Neural cell (in vitro differentiated cells): ENCODE results near the gene BLM. TPM values are rescaled to one million over a fixed set of nuclear protein-coding genes. Genes with fewer than 3 reads are reported as not detected.
A peak's percentile ranks its signal among the peaks of the same experiment; 100 is the strongest.

Experiments
- H2AFZ ChIP-seq: fragments of 200-600, 300-800 bp; sonication (generic), shearing (Covaris generic); 2 replicates; pipeline ENCODE4 v1.6.0; 2014; ENCODE audit warnings: low read depth, mild to moderate bottlenecking, antibody characterized with exemption, low read length, moderate library complexity
- H3F3A ChIP-seq: fragments of 200-600 bp; shearing (Covaris generic); 2 replicates; pipeline ENCODE4 v1.6.1; 2016; ENCODE audit warnings: mild to moderate bottlenecking, moderate library complexity, mixed read lengths, antibody characterized with exemption, low read length; ENCODE audit not compliant: insufficient read depth, poor library complexity, severe bottlenecking
- H3K27ac ChIP-seq: fragments of 200-600, 300-800 bp; sonication (generic), shearing (Covaris generic); 2 replicates; pipeline ENCODE4 v1.5.1; 2014; ENCODE audit warnings: mild to moderate bottlenecking, low read length, moderate library complexity
- H3K27me3 ChIP-seq: fragments of 300-800, 200-600 bp; sonication (generic), shearing (Covaris generic); 2 replicates; pipeline ENCODE4 v1.6.0; 2014; ENCODE audit warnings: mild to moderate bottlenecking, low read depth, low read length, moderate library complexity; ENCODE audit not compliant: insufficient read depth
- H3K36me3 ChIP-seq: fragments of 300-800, 200-600 bp; sonication (generic), shearing (Covaris generic); 2 replicates; pipeline ENCODE4 v1.5.1; 2014; ENCODE audit warnings: mild to moderate bottlenecking, antibody characterized with exemption, low read length, moderate library complexity; ENCODE audit not compliant: insufficient read depth
- H3K4me2 ChIP-seq: fragments of 300-800, 200-600 bp; sonication (generic), shearing (Covaris generic); 2 replicates; pipeline ENCODE4 v1.6.0; 2014; ENCODE audit warnings: mild to moderate bottlenecking, low read length
- H3K4me3 ChIP-seq: fragments of 300-800, 200-600 bp; sonication (generic), shearing (Covaris generic); 2 replicates; pipeline ENCODE4 v1.5.1; 2014; ENCODE audit warnings: mild to moderate bottlenecking, low read length, moderate library complexity
- H3K79me2 ChIP-seq: fragments of 200-600 bp; shearing (Covaris generic); replicated peaks from 2 replicates; pipeline ENCODE4 v1.6.0; 2014; ENCODE audit warnings: mild to moderate bottlenecking, low read length, moderate library complexity; ENCODE audit not compliant: insufficient read depth
- H3K9ac ChIP-seq: fragments of 300-800, 200-600 bp; sonication (generic), shearing (Covaris generic); 2 replicates; pipeline ENCODE4 v1.6.1; 2016; ENCODE audit warnings: mild to moderate bottlenecking, low read length, mixed read lengths
- H3K9me2 ChIP-seq: fragments of 200-600 bp; shearing (Covaris generic); 2 replicates; pipeline ENCODE4 v1.6.1; 2016; ENCODE audit warnings: mild to moderate bottlenecking, low read length, mixed read lengths; ENCODE audit not compliant: insufficient read depth
- H3K9me3 ChIP-seq: fragments of 200-600, 300-800 bp; sonication (generic), shearing (Covaris generic); 2 replicates; pipeline ENCODE4 v1.6.1; 2016; ENCODE audit warnings: mild to moderate bottlenecking, mixed run types, low read length, moderate library complexity, mixed read lengths
- H4K20me1 ChIP-seq: fragments of 200-600 bp; shearing (Covaris generic); 2 replicates; pipeline ENCODE4 v1.6.1; 2016; ENCODE audit warnings: mild to moderate bottlenecking, mixed run types; ENCODE audit not compliant: insufficient read depth
- CTCF ChIP-seq: fragments of 450-650 bp; IDR thresholded peaks from 2 replicates; pipeline ENCODE4 v1.5.1; 2014; ENCODE audit warnings: antibody characterized with exemption, mild to moderate bottlenecking, moderate library complexity; ENCODE audit not compliant: poor library complexity, severe bottlenecking
- EP300 ChIP-seq: fragments of 450-650 bp; conservative IDR thresholded peaks from 2 replicates; pipeline ENCODE4 v1.6.1; 2014; ENCODE audit warnings: antibody characterized with exemption, mild to moderate bottlenecking, moderate library complexity; ENCODE audit not compliant: poor library complexity, severe bottlenecking
- EZH2 ChIP-seq: fragments of 200-600, 300-800 bp; shearing (Covaris generic), sonication (generic); IDR thresholded peaks from 2 replicates; pipeline ENCODE4 v1.6.1; 2014; ENCODE audit warnings: antibody characterized with exemption, low read length, borderline replicate concordance, mild to moderate bottlenecking; ENCODE audit not compliant: insufficient read depth, poor library complexity, severe bottlenecking
- MXI1 ChIP-seq: fragments of 450-650 bp; conservative IDR thresholded peaks from 2 replicates; pipeline ENCODE4 v1.6.1; 2014; ENCODE audit warnings: antibody characterized with exemption, mild to moderate bottlenecking; ENCODE audit not compliant: poor library complexity, severe bottlenecking
- POLR2AphosphoS5 ChIP-seq: IDR thresholded peaks from 2 replicates; pipeline ENCODE4 v1.6.1; 2012
- RAD21 ChIP-seq: fragments of 450-650 bp; conservative IDR thresholded peaks from 2 replicates; pipeline ENCODE4 v1.6.1; 2014; ENCODE audit warnings: antibody characterized with exemption, mild to moderate bottlenecking, moderate library complexity
- SMC3 ChIP-seq: fragments of 450-650 bp; conservative IDR thresholded peaks from 2 replicates; pipeline ENCODE4 v1.6.1; 2014; ENCODE audit warnings: antibody characterized with exemption, mild to moderate bottlenecking, moderate library complexity; ENCODE audit not compliant: poor library complexity
- TAF1 ChIP-seq: IDR thresholded peaks from 2 replicates; pipeline ENCODE4 v1.6.1; 2012; ENCODE audit warnings: low read depth
- polyA plus RNA-seq: library from polyadenylated mRNA; depleted of rRNA; stranded (reverse); fragments of >200 nt; gene quantifications from 2 replicates; pipeline ENCODE4 v1.2.3, GENCODE V29; 2014
- TF ChIP-seq, protein P1 (sequence below): IDR thresholded peaks from 2 replicates; pipeline ENCODE4 v1.6.1; 2012; ENCODE audit warnings: borderline replicate concordance

BLM gene
- polyA plus RNA-seq, 1 donor from 2014 or later = 4.5 TPM

- H2AFZ ChIP-seq = no peak overlapping the region
- no peaks in the 10 kb centered on the region for H3F3A ChIP-seq
- peak overlapping the region; percentile 65 for H3K27ac ChIP-seq
- H3K27me3 ChIP-seq = no peaks in the 10 kb centered on the region
- no peak for TF ChIP-seq SMC3
- TF ChIP-seq, protein P1, sequence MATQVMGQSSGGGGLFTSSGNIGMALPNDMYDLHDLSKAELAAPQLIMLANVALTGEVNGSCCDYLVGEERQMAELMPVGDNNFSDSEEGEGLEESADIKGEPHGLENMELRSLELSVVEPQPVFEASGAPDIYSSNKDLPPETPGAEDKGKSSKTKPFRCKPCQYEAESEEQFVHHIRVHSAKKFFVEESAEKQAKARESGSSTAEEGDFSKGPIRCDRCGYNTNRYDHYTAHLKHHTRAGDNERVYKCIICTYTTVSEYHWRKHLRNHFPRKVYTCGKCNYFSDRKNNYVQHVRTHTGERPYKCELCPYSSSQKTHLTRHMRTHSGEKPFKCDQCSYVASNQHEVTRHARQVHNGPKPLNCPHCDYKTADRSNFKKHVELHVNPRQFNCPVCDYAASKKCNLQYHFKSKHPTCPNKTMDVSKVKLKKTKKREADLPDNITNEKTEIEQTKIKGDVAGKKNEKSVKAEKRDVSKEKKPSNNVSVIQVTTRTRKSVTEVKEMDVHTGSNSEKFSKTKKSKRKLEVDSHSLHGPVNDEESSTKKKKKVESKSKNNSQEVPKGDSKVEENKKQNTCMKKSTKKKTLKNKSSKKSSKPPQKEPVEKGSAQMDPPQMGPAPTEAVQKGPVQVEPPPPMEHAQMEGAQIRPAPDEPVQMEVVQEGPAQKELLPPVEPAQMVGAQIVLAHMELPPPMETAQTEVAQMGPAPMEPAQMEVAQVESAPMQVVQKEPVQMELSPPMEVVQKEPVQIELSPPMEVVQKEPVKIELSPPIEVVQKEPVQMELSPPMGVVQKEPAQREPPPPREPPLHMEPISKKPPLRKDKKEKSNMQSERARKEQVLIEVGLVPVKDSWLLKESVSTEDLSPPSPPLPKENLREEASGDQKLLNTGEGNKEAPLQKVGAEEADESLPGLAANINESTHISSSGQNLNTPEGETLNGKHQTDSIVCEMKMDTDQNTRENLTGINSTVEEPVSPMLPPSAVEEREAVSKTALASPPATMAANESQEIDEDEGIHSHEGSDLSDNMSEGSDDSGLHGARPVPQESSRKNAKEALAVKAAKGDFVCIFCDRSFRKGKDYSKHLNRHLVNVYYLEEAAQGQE = no peak
- TF ChIP-seq POLR2AphosphoS5 = no peak
- TF ChIP-seq EP300 = no peak
- TF ChIP-seq TAF1 = no peak
- no peak for TF ChIP-seq MXI1
- TF ChIP-seq CTCF = no peak
- TF ChIP-seq RAD21 = no peak
- H3K4me3 ChIP-seq = peak overlapping the region; percentile 11
- H3K36me3 ChIP-seq = no peaks in the 10 kb centered on the region
- no peaks in the 10 kb centered on the region for H3K9me3 ChIP-seq
- H4K20me1 ChIP-seq = no peaks in the 10 kb centered on the region
- H3K9ac ChIP-seq = no peak overlapping the region
- no peaks in the 10 kb centered on the region for H3K9me2 ChIP-seq
- H3K79me2 ChIP-seq = no peaks in the 10 kb centered on the region
- no peak overlapping the region for H3K4me2 ChIP-seq
Measured at GRCh38 chr15:90761629-90762028, 44.5 kb downstream of the BLM start.

- H3K27ac ChIP-seq = no peak overlapping the region
- no peaks in the 10 kb centered on the region for H3K36me3 ChIP-seq
- no peak overlapping the region for H3K9ac ChIP-seq
- no peaks in the 10 kb centered on the region for H3K9me3 ChIP-seq
- no peaks in the 10 kb centered on the region for H3K9me2 ChIP-seq
- TF ChIP-seq CTCF = no peak
- no peak for TF ChIP-seq TAF1
- no peak for TF ChIP-seq MXI1
- TF ChIP-seq, protein P1 = no peak
- no peak for TF ChIP-seq EP300
- TF ChIP-seq SMC3 = no peak
- no peak for TF ChIP-seq EZH2
- TF ChIP-seq POLR2AphosphoS5 = no peak
- TF ChIP-seq RAD21 = no peak
- no peaks in the 10 kb centered on the region for H4K20me1 ChIP-seq
- H3K4me3 ChIP-seq = peak overlapping the region; percentile 10
- peak overlapping the region; percentile 19 for H3K4me2 ChIP-seq
- H3K79me2 ChIP-seq = no peaks in the 10 kb centered on the region
- no peak overlapping the region for H2AFZ ChIP-seq
- no peaks in the 10 kb centered on the region for H3F3A ChIP-seq
- H3K27me3 ChIP-seq = no peaks in the 10 kb centered on the region
Measured at GRCh38 chr15:90762109-90762508, 45.0 kb downstream of the BLM start.
